ENCODE measurements around the gene RAVER2.

DNA sequence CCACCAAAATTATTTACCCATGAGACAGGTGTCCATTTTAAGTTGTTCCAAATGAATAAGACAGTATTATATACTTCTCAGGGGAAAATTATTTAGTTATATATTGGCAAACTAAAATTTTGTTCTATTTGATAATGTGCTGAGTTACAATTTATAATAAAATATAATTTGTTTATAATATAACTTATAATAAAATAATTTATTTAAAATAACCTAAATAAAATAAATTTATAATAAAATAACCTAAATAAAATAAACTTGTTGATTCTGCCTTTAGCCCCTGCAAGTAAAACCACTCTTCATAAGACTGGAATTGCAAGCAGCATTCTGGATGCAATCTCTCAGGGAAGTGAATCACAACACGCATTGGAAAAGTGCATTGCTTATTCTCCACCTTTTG, 69.6 kb downstream of the RAVER2 start:
- TF ChIP-seq, protein P1, sequence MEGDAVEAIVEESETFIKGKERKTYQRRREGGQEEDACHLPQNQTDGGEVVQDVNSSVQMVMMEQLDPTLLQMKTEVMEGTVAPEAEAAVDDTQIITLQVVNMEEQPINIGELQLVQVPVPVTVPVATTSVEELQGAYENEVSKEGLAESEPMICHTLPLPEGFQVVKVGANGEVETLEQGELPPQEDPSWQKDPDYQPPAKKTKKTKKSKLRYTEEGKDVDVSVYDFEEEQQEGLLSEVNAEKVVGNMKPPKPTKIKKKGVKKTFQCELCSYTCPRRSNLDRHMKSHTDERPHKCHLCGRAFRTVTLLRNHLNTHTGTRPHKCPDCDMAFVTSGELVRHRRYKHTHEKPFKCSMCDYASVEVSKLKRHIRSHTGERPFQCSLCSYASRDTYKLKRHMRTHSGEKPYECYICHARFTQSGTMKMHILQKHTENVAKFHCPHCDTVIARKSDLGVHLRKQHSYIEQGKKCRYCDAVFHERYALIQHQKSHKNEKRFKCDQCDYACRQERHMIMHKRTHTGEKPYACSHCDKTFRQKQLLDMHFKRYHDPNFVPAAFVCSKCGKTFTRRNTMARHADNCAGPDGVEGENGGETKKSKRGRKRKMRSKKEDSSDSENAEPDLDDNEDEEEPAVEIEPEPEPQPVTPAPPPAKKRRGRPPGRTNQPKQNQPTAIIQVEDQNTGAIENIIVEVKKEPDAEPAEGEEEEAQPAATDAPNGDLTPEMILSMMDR (IDR thresholded peaks at IDR 0.05), result no peak
- no peak for TF ChIP-seq TCF7L2 (IDR thresholded peaks at IDR 0.05; ENCODE audit: low read depth, low read length)
- no peak for TF ChIP-seq POLR2AphosphoS5 (IDR thresholded peaks at IDR 0.05; ENCODE audit: low read depth, low read length)
- TF ChIP-seq, protein P2, sequence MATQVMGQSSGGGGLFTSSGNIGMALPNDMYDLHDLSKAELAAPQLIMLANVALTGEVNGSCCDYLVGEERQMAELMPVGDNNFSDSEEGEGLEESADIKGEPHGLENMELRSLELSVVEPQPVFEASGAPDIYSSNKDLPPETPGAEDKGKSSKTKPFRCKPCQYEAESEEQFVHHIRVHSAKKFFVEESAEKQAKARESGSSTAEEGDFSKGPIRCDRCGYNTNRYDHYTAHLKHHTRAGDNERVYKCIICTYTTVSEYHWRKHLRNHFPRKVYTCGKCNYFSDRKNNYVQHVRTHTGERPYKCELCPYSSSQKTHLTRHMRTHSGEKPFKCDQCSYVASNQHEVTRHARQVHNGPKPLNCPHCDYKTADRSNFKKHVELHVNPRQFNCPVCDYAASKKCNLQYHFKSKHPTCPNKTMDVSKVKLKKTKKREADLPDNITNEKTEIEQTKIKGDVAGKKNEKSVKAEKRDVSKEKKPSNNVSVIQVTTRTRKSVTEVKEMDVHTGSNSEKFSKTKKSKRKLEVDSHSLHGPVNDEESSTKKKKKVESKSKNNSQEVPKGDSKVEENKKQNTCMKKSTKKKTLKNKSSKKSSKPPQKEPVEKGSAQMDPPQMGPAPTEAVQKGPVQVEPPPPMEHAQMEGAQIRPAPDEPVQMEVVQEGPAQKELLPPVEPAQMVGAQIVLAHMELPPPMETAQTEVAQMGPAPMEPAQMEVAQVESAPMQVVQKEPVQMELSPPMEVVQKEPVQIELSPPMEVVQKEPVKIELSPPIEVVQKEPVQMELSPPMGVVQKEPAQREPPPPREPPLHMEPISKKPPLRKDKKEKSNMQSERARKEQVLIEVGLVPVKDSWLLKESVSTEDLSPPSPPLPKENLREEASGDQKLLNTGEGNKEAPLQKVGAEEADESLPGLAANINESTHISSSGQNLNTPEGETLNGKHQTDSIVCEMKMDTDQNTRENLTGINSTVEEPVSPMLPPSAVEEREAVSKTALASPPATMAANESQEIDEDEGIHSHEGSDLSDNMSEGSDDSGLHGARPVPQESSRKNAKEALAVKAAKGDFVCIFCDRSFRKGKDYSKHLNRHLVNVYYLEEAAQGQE (IDR thresholded peaks at IDR 0.05; ENCODE audit: insufficient read depth in 1 of 2, low read depth in 2 of 2, low read length in 1 of 2), result no peak
